Measurements from ENCODE around the gene ZCCHC13.
"Not testable (repeated sequence)": the region's sequence is repeated elsewhere in the genome, so short reads cannot be mapped to it uniquely, and the experiment has no call there.

Gene ZCCHC13

DNA sequence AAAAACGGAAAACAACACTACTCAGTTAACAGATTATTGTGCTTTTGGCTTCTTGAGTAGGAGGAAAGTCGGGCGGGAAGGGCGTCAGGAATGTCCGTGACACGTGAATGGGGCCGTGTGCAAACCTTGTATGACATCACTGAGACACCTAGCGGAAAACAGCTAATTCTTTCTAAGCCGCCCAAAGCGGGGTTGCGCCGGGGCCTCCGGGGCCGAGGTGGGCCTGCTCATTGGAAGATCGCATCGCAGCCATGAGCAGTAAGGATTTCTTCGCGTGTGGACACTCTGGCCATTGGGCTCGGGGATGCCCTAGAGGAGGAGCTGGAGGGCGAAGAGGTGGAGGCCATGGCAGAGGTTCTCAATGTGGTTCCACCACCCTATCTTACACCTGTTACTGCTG is at the start of gene ZCCHC13:
Gene ZCCHC13, plus strand, starts transcription at position 165 of the 400 bp plus-strand sequence. Its CDS starts 87 bp downstream, at position 252.
- DNase-seq (ENCODE audit: low spot score): no peak
- in situ Hi-C loops (cut with MboI; ENCODE audit: low pct_unique_long_range_greater_than_20kb, low sequenced_read_pairs, unreplicated experiment): no loop called here

DNA sequence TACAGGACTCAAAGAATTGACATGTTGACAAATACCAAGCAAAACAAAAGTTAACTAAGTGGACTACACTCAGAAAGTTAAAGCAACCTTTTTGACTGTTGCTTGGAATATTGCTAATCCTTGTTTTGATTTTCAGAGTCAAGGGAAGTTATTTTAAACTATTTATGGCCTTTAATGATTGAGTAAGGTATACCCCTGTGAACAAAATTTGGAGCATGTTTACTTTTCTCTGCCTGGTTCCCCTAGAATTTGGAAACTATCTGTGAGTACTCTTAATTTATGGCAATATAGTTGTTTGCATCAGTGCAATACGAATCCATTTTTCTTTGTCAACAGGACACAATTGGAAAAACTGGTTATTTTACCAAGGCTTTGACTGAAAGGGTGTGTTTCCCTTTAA is 45.9 kb upstream of the ZCCHC13 start:
- in situ Hi-C loops (cut with MboI; ENCODE audit: low pct_unique_long_range_greater_than_20kb, low sequenced_read_pairs, unreplicated experiment); DNase-seq (ENCODE audit: low spot score): not testable (repeated sequence)

More for the DNA sequence above, at the start of gene ZCCHC13:
- TF ChIP-seq, protein P1, sequence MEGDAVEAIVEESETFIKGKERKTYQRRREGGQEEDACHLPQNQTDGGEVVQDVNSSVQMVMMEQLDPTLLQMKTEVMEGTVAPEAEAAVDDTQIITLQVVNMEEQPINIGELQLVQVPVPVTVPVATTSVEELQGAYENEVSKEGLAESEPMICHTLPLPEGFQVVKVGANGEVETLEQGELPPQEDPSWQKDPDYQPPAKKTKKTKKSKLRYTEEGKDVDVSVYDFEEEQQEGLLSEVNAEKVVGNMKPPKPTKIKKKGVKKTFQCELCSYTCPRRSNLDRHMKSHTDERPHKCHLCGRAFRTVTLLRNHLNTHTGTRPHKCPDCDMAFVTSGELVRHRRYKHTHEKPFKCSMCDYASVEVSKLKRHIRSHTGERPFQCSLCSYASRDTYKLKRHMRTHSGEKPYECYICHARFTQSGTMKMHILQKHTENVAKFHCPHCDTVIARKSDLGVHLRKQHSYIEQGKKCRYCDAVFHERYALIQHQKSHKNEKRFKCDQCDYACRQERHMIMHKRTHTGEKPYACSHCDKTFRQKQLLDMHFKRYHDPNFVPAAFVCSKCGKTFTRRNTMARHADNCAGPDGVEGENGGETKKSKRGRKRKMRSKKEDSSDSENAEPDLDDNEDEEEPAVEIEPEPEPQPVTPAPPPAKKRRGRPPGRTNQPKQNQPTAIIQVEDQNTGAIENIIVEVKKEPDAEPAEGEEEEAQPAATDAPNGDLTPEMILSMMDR (IDR thresholded peaks at IDR 0.05; ENCODE audit: extremely low read depth, insufficient read depth, missing control alignments): no peak

DNA sequence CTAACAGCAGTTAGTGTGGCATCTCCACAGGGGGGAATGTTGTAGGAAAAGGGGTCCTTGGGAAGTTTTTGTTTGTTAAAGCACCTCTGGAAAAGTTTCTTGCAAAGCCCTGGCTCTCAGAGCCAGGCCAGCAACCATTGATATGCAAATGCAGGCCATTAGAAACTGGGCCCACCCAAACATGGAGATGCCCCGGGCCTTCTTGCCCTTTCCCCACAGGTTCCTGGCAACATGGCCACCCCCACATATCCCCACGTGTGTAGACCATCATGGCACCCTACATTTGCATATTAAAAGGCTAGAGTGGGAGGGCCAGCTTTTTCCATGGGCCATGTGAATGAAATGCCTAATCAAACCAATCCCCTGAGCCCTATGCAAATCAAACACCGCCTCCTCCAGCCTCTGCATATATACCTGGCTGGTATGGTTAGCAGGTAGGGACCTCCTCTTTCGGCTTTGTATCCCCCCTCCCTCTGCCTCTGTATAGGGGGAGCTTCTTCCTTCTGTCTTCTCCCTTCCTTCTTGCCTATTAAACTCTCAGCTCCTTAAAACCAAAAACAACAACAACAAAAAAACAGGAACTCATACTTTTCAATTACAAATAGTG is 44.0 kb upstream of the ZCCHC13 start:
- in situ Hi-C loops (cut with MboI; ENCODE audit: low pct_unique_long_range_greater_than_20kb, low sequenced_read_pairs, unreplicated experiment): no loop called here
- TF ChIP-seq, protein P1 (IDR thresholded peaks at IDR 0.05; ENCODE audit: extremely low read depth, insufficient read depth, missing control alignments): no peak
- DNase-seq (ENCODE audit: low spot score): no peak

DNA sequence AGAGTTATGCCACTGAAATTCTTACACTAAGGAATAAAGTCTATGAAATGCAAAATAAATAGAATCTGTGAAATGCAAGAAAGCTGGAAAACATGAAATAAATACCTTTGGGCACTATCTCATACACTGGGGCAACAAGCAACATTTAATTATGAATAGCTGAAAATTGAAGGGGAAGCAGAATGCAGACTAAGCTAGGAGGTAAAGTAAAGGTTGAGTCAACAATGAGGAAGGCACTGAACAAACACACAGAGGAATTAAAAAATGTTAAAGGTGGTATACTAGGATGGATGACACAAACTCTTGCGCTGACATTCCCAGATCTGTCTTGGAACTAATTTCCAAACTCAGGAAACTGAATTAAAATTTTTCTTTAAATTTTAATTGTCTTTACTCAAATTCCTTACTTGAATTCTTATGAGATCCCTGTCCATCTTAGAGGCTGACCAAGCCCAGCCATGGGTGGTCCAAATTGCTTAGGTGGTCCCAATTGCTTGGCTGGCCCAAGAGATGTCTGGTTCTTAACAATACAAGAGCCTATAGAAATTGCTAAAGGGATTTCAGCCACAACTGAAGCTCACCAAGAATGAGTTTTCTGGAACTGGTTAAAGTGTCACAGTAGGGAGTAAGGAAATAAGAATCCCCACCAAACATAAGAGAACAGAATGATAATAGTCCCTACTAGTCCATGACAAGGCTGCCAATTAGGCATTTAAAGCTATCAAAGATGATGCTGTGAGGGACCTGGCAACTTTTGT is 41.3 kb upstream of the ZCCHC13 start:
- DNase-seq (ENCODE audit: low spot score): no peak
- TF ChIP-seq, protein P1 (IDR thresholded peaks at IDR 0.05; ENCODE audit: extremely low read depth, insufficient read depth, missing control alignments): no peak
- in situ Hi-C loops (cut with MboI; ENCODE audit: low pct_unique_long_range_greater_than_20kb, low sequenced_read_pairs, unreplicated experiment): no loop called here

DNA sequence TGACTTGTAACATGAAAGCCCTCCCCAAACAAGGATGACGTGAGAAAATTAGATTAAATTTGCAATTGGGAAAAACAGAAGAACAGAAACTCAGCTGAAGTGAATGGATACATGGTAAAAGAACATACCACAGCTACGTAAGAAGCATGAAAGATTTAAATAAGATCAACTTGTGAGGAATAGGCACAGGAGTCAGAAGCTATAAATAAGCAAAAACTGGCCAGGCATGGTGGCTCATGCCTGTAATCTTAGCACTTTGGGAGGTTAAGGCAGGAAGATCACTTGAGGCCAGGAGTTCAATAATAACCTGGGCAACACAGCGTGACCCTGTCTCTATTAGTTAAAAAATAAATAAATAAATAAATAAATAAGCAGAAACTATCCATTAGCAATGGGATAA is 33.6 kb upstream of the ZCCHC13 start:
- in situ Hi-C loops (cut with MboI; ENCODE audit: low pct_unique_long_range_greater_than_20kb, low sequenced_read_pairs, unreplicated experiment): no loop called here
- TF ChIP-seq, protein P1 (IDR thresholded peaks at IDR 0.05; ENCODE audit: extremely low read depth, insufficient read depth, missing control alignments): no peak
- DNase-seq (ENCODE audit: low spot score): no peak

DNA sequence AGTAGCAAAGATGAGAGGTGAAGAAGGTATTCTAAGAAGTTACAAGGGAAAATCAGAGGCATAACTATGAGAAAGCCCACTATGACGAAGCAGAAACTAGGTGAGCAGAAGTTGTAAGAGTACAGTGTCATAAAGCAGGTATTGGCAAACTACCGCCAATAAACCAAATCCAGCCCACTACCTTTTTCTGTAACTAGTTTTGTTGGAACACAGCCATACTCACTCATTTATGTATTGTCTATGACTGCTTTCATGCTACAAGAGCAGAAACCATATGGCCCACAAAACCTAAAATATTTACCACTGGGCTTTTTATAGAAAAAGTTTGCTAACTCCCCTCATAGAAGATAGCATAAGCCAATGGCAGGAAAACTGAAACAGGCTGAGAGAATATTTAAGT is 31.8 kb upstream of the ZCCHC13 start:
- DNase-seq (ENCODE audit: low spot score): no peak

DNA sequence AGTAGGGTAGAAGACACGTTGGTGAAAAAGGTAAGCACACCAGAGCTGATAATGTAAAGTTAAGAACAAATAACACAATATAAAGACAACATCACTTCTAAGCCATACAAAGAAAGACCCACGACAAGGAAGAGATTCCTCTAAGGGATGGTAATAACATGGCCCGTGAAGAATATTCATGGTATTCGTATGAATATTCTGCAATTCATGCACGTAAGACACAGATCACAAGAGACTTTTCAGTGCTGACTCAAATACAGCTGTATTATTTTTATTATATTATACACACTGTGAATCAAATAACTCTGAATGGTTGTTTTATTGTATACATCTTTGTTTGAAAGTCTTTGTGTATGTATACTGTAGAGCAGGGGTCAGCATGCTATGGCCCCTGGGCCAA is 29.5 kb upstream of the ZCCHC13 start:
- TF ChIP-seq, protein P1 (IDR thresholded peaks at IDR 0.05; ENCODE audit: extremely low read depth, insufficient read depth, missing control alignments): no peak
- no peak for DNase-seq (ENCODE audit: low spot score)
- in situ Hi-C loops (cut with MboI; ENCODE audit: low pct_unique_long_range_greater_than_20kb, low sequenced_read_pairs, unreplicated experiment): no loop called here

More for the DNA sequence above, 31.8 kb upstream of the ZCCHC13 start:
- TF ChIP-seq, protein P1 (IDR thresholded peaks at IDR 0.05; ENCODE audit: extremely low read depth, insufficient read depth, missing control alignments): no peak
- in situ Hi-C loops (cut with MboI; ENCODE audit: low pct_unique_long_range_greater_than_20kb, low sequenced_read_pairs, unreplicated experiment): no loop called here
